LNCAP (cell line): Measurements from ENCODE around the gene HTR5A.

ENCODE experiments used
- CTCF ChIP-seq: fragments of 450-650 bp; IDR thresholded peaks from 2 replicates; pipeline ENCODE4 v1.5.1; 2017; ENCODE audit warnings: mild to moderate bottlenecking

The HTR5A gene

GRCh38 chr7:155051355-155051754, 18.8 kb upstream of the HTR5A start:
- no peak for TF ChIP-seq CTCF

GRCh38 chr7:155053002-155053401, 17.1 kb upstream of the HTR5A start:
- no peak for TF ChIP-seq CTCF

- TF ChIP-seq CTCF = no peak
These were observed 15.4 kb upstream of the HTR5A start for GRCh38 chr7:155054761-155055160.

GRCh38 chr7:155057076-155057475, 13.0 kb upstream of the HTR5A start:
- TF ChIP-seq CTCF = no peak

GRCh38 chr7:155058896-155059295, 11.2 kb upstream of the HTR5A start:
- no peak for TF ChIP-seq CTCF

- TF ChIP-seq CTCF = no peak
These were observed 10.4 kb upstream of the HTR5A start for GRCh38 chr7:155059703-155060102.

GRCh38 chr7:155062411-155062810, 7.7 kb upstream of the HTR5A start:
- TF ChIP-seq CTCF = no peak

- no peak for TF ChIP-seq CTCF
These were observed 5.9 kb upstream of the HTR5A start for GRCh38 chr7:155064186-155064585.
